Hepatocyte (in vitro differentiated cells): ENCODE data around the gene USP3. TPM values are rescaled to one million over a fixed set of nuclear protein-coding genes. Genes with fewer than 3 reads are reported as not detected.

Experiments used
- DNase-seq: peaks from one replicate; pipeline ENCODE4 v3.0.0-alpha.2; 2016; ENCODE audit warnings: low spot score
- H2AFZ ChIP-seq: fragments of 200-600 bp; sonication (generic); 2 replicates; pipeline ENCODE4 v1.6.0; 2016; ENCODE audit warnings: antibody characterized with exemption, mild to moderate bottlenecking
- H3K27ac ChIP-seq: fragments of 200-600 bp; sonication (generic); 2 replicates; pipeline ENCODE4 v1.5.1; 2016; ENCODE audit warnings: mild to moderate bottlenecking
- H3K27me3 ChIP-seq: fragments of 200-600 bp; sonication (generic); 2 replicates; pipeline ENCODE4 v1.6.1; 2016
- H3K36me3 ChIP-seq: fragments of 200-600 bp; sonication (generic); replicated peaks from 2 replicates; pipeline ENCODE4 v1.5.1; 2016; ENCODE audit warnings: low read depth; ENCODE audit not compliant: insufficient read depth
- H3K4me1 ChIP-seq: fragments of 200-600 bp; sonication (generic); 2 replicates; pipeline ENCODE4 v1.5.1; 2016; ENCODE audit warnings: mild to moderate bottlenecking, moderate library complexity; ENCODE audit not compliant: insufficient read depth
- H3K4me2 ChIP-seq: fragments of 200-600 bp; sonication (generic); 2 replicates; pipeline ENCODE4 v1.6.0; 2016
- H3K4me3 ChIP-seq: fragments of 200-600 bp; sonication (generic); 2 replicates; pipeline ENCODE4 v1.5.1; 2016; ENCODE audit warnings: mild to moderate bottlenecking
- H3K79me2 ChIP-seq: fragments of 200-600 bp; sonication (generic); 2 replicates; pipeline ENCODE4 v1.6.0; 2017; ENCODE audit warnings: mild to moderate bottlenecking
- H3K9me2 ChIP-seq: fragments of 200-600 bp; sonication (generic); replicated peaks from 2 replicates; pipeline ENCODE4 v1.6.0; 2017; ENCODE audit warnings: mild to moderate bottlenecking; ENCODE audit not compliant: insufficient read depth
- H3K9me3 ChIP-seq: fragments of 200-600 bp; sonication (generic); 2 replicates; pipeline ENCODE4 v1.5.1; 2016; ENCODE audit warnings: low read depth, mild to moderate bottlenecking
- H4K20me1 ChIP-seq: fragments of 200-600 bp; sonication (generic); 2 replicates; pipeline ENCODE4 v1.6.0; 2016; ENCODE audit warnings: mild to moderate bottlenecking; ENCODE audit not compliant: insufficient read depth, poor library complexity, severe bottlenecking
- CTCF ChIP-seq: fragments of 200-600 bp; sonication (generic); IDR thresholded peaks from 2 replicates; pipeline ENCODE4 v1.5.1; 2016; ENCODE audit warnings: antibody characterized with exemption, mild to moderate bottlenecking; ENCODE audit not compliant: poor library complexity
- EZH2 ChIP-seq: fragments of 200-600 bp; sonication (generic); IDR thresholded peaks from 2 replicates; pipeline ENCODE4 v1.6.1; 2016; ENCODE audit warnings: antibody characterized with exemption, mild to moderate bottlenecking, borderline replicate concordance
- EZH2phosphoT487 ChIP-seq: fragments of 200-600 bp; sonication (generic); IDR thresholded peaks from one replicate; pipeline ENCODE4 v1.6.1; 2018; ENCODE audit warnings: antibody characterized with exemption, mild to moderate bottlenecking, low read depth, moderate library complexity; ENCODE audit not compliant: unreplicated experiment, severe bottlenecking
- whole genome bisulfite sequencing: methylation state at CpG from one replicate; pipeline ENCODE4 v1.1.6; 2016; ENCODE audit warnings: low lambda C conversion rate; ENCODE audit errors: missing lambda C conversion rate; 5-methylcytosine and 5-hydroxymethylcytosine counted together
- polyA plus RNA-seq: library from polyadenylated mRNA; unstranded; fragments of >200 nt; fragmentation: Nextera tagmentation; extraction: Ambion mirVana; gene quantifications from 2 replicates; pipeline ENCODE4 v1.2.1, GENCODE V29; 2016
- total RNA-seq: library from RNA; depleted of rRNA; stranded (reverse); fragments of >200 nt; gene quantifications from 2 replicates; pipeline ENCODE4 v1.2.3, GENCODE V29; 2014

The USP3 gene
- total and polyA plus RNA-seq, 2 experiments from 2014 or later, result 30.5 to 61.2 TPM

DNA sequence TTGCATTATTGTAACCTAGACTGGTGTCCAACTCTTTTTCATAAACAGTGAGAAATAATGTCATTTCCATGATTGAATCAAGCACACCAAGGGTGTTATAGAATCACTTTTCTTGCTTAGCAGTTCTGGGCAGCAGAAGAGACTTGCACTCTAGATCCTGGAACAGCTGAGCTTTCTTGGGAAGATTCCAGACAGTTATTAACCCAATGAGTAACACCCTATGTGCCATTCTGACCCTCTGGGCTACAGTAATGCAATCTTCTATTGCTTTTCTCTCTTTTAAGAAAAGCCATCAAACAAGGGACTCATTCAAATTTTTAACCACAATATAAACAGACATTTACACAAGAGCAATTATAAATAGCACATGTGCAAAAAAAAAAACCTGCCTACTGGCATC lies 39.3 kb upstream of the USP3 start:
- DNase-seq, result no peak
- H3K27me3 ChIP-seq, result no peaks in the 10 kb centered on the region
- H4K20me1 ChIP-seq, result no peaks in the 10 kb centered on the region
- H3K4me1 ChIP-seq, result peaks cover 48% of the 10 kb centered on the region
- no peaks in the 10 kb centered on the region for H3K9me3 ChIP-seq
- TF ChIP-seq EZH2phosphoT487, result no peak
- no peak for TF ChIP-seq CTCF
- no peak for TF ChIP-seq EZH2
- no peaks in the 10 kb centered on the region for H3K79me2 ChIP-seq
- H3K9me2 ChIP-seq, result no peaks in the 10 kb centered on the region
- H3K4me3 ChIP-seq, result no peak overlapping the region
- H2AFZ ChIP-seq, result no peak overlapping the region
- H3K36me3 ChIP-seq, result no peaks in the 10 kb centered on the region
- no peak overlapping the region for H3K27ac ChIP-seq
- no peak overlapping the region for H3K4me2 ChIP-seq

DNA sequence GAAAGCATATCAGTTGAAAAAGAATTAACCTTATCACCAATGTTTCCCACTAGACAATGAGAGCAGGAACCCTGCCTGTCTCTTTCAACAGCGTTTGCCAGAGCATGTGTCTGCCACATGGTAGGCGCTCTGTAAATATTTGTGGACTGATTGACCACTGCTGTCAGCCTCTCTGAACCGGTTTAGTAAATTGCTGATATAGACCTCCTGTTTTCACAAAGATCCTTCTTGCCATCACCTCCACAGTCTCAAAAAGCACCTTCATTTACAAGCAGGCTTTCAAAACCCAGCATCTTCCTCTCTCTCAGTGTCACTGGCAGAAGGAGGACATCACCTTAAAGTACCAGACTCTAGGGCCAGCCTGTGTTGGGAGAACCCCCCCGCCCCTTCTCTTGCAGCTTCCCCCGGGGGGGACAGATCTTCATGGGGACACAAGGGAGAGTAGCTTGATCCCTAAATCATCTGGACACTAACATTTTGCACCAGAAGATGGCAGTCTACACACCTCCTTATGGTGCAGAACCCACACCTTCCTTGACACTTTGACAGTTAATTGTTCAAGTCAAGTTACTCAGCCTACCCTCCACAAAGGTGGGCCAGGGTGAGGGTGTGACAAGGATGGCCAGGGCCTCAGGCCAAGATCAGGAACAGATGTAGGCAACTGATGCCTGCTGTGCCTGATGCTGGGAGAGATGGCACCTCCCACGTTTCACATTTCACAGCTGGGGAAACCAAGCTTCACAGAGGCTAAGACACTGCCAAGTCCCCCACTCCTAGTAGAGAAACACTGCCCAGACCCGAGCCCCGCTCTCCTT lies 37.8 kb upstream of the USP3 start:
- H3K36me3 ChIP-seq, result no peaks in the 10 kb centered on the region
- H2AFZ ChIP-seq, result no peak overlapping the region
- TF ChIP-seq CTCF (peak; percentile 73), EZH2 (no peak), EZH2phosphoT487 (no peak)
- WGBS, result 13% methylated on average over 8 of the region's 8 CpGs
- DNase-seq, result peak; percentile 72
- no peaks in the 10 kb centered on the region for H3K27me3 ChIP-seq
- no peak overlapping the region for H3K4me3 ChIP-seq
- H3K9me2 ChIP-seq, result no peaks in the 10 kb centered on the region
- peak overlapping the region; percentile 40 for H3K4me2 ChIP-seq
- H3K27ac ChIP-seq, result peak overlapping the region; percentile 73
- H3K4me1 ChIP-seq, result peaks cover 40% of the 10 kb centered on the region
- H3K9me3 ChIP-seq, result no peaks in the 10 kb centered on the region
- H3K79me2 ChIP-seq, result no peaks in the 10 kb centered on the region
- H4K20me1 ChIP-seq, result no peaks in the 10 kb centered on the region

GRCh38 chr15:63469190-63469589 lies 35.2 kb upstream of the USP3 start:
- 87% methylated on average over 5 of the region's 5 CpGs for WGBS
- Histone ChIP-seq H3K9me2 (no peaks in the 10 kb centered on the region), H3K4me3 (no peak overlapping the region), H4K20me1 (no peaks in the 10 kb centered on the region), H3K9me3 (no peaks in the 10 kb centered on the region), H3K79me2 (no peaks in the 10 kb centered on the region), H3K36me3 (no peaks in the 10 kb centered on the region), H2AFZ (no peak overlapping the region), H3K27me3 (no peaks in the 10 kb centered on the region), H3K27ac (no peak overlapping the region), H3K4me1 (peaks cover 32% of the 10 kb centered on the region), H3K4me2 (no peak overlapping the region)
- DNase-seq, result no peak
- TF ChIP-seq EZH2 (no peak), CTCF (no peak)
